T-helper 1 cell treated with Interleukin-12 subunit alpha and Interleukin-12 subunit beta and Interleukin-4 antibody, amounts not matched to agents 30 μg/mL and 1 μg/mL, for 36 hours (primary cell): Measurements from ENCODE around the gene CDKL1.
"Not testable (repeated sequence)": the region's sequence is repeated elsewhere in the genome, so short reads cannot be mapped to it uniquely, and the experiment has no call there.

ENCODE experiments used
- H3K27ac Mint-ChIP-seq: one replicate; pipeline ENCODE4 v1.8.0; 2021; ENCODE audit warnings: mild to moderate bottlenecking, mixed read lengths
- H3K27me3 Mint-ChIP-seq: one replicate; pipeline ENCODE4 v1.8.0; 2021; ENCODE audit warnings: low read depth, mixed read lengths
- H3K36me3 Mint-ChIP-seq: one replicate; pipeline ENCODE4 v1.8.0; 2021; ENCODE audit warnings: low read depth, mixed read lengths
- H3K4me1 Mint-ChIP-seq: one replicate; pipeline ENCODE4 v1.8.0; 2021; ENCODE audit warnings: low read depth, mixed read lengths
- H3K4me3 Mint-ChIP-seq: one replicate; pipeline ENCODE4 v1.8.0; 2021; ENCODE audit warnings: mild to moderate bottlenecking, moderate library complexity, mixed read lengths
- H3K9me3 Mint-ChIP-seq: one replicate; pipeline ENCODE4 v1.8.0; 2021; ENCODE audit warnings: mixed read lengths

CDKL1 gene

GRCh38 chr14:50357753-50358395, 38.8 kb downstream of the CDKL1 start:
- Mint-ChIP-seq H3K4me1 (peaks cover 5% of the 10 kb centered on the region), H3K4me3 (no peak overlapping the region), H3K9me3 (peaks cover 6% of the 10 kb centered on the region), H3K27ac (no peak overlapping the region), H3K36me3 (peaks cover 17% of the 10 kb centered on the region), H3K27me3 (no peaks in the 10 kb centered on the region)

GRCh38 chr14:50357124-50357523, 39.6 kb downstream of the CDKL1 start:
- Mint-ChIP-seq H3K4me1 (no peaks in the 10 kb centered on the region), H3K36me3 (peaks cover 13% of the 10 kb centered on the region), H3K27ac (no peak overlapping the region), H3K27me3 (no peaks in the 10 kb centered on the region), H3K4me3 (no peak overlapping the region), H3K9me3 (no peaks in the 10 kb centered on the region)

GRCh38 chr14:50356283-50356682, 40.4 kb downstream of the CDKL1 start:
- not testable (repeated sequence) for H3K27me3 Mint-ChIP-seq
- H3K36me3 Mint-ChIP-seq: peaks cover 13% of the 10 kb centered on the region

DNA sequence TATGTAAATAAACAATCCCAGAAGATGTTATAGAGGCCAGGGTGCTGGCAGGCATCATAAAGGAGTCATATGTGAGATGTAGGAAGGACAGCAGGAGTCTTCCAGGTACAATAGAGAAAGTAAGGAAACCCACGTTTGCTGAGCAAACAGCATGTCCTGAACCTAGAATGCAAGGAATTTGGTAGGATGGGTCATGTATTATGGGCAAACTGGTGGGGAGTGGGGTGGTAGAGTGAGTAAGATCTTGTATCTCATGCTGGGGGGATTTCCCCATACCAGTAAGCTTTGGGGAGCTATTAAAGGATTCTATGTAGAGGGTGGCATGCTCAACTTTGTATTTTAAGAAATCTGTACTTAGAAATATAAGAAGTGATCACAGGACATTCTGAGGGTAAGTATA, 41.0 kb downstream of the CDKL1 start:
- Mint-ChIP-seq H3K4me1 (no peaks in the 10 kb centered on the region), H3K27me3 (no peaks in the 10 kb centered on the region), H3K4me3 (no peak overlapping the region), H3K27ac (no peak overlapping the region), H3K36me3 (peaks cover 13% of the 10 kb centered on the region), H3K9me3 (no peaks in the 10 kb centered on the region)

More at GRCh38 chr14:50356283-50356682, 40.4 kb downstream of the CDKL1 start:
- H3K4me3 Mint-ChIP-seq, H3K4me1 Mint-ChIP-seq, H3K27ac Mint-ChIP-seq, H3K9me3 Mint-ChIP-seq: not testable (repeated sequence)

- H3K4me1 Mint-ChIP-seq: no peaks in the 10 kb centered on the region
- no peak overlapping the region for H3K27ac Mint-ChIP-seq
- peaks cover 13% of the 10 kb centered on the region for H3K36me3 Mint-ChIP-seq
- H3K9me3 Mint-ChIP-seq: no peaks in the 10 kb centered on the region
- H3K4me3 Mint-ChIP-seq: no peak overlapping the region
- no peaks in the 10 kb centered on the region for H3K27me3 Mint-ChIP-seq
Measured at GRCh38 chr14:50354527-50354926, 42.2 kb downstream of the CDKL1 start.

DNA sequence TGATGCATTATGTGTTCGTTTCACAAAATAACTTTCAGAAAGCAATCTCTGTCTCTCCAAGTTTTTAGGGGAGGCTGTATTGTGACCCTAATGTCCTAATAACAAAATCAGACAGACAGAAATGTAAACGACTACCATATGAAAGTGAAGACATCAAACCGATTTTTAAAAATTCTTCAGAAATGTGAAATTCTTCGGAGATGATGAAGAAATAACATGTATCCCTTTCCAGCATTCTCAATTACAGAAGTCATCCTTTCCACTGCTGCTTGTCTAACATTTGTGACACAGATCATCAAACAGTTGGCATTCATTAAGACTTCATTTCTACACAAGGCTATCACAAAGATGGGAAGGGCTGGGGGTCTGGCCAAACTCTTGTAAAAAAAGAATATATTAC, 43.6 kb downstream of the CDKL1 start:
- peaks cover 10% of the 10 kb centered on the region for H3K36me3 Mint-ChIP-seq
- H3K9me3 Mint-ChIP-seq: no peaks in the 10 kb centered on the region
- H3K27me3 Mint-ChIP-seq: peaks cover 4% of the 10 kb centered on the region
- H3K4me3 Mint-ChIP-seq: no peak overlapping the region
- no peak overlapping the region for H3K27ac Mint-ChIP-seq
- H3K4me1 Mint-ChIP-seq: peaks cover 3% of the 10 kb centered on the region

GRCh38 chr14:50352584-50352983, 44.1 kb downstream of the CDKL1 start:
- no peaks in the 10 kb centered on the region for H3K9me3 Mint-ChIP-seq
- no peak overlapping the region for H3K27ac Mint-ChIP-seq
- H3K27me3 Mint-ChIP-seq: peaks cover 8% of the 10 kb centered on the region
- H3K4me1 Mint-ChIP-seq: peaks cover 3% of the 10 kb centered on the region
- no peak overlapping the region for H3K4me3 Mint-ChIP-seq
- H3K36me3 Mint-ChIP-seq: peaks cover 9% of the 10 kb centered on the region

GRCh38 chr14:50350975-50351374, 45.7 kb downstream of the CDKL1 start:
- Mint-ChIP-seq H3K4me3 (no peak overlapping the region), H3K36me3 (peaks cover 4% of the 10 kb centered on the region), H3K27me3 (peaks cover 16% of the 10 kb centered on the region), H3K4me1 (peaks cover 6% of the 10 kb centered on the region), H3K27ac (no peak overlapping the region), H3K9me3 (no peaks in the 10 kb centered on the region)

DNA sequence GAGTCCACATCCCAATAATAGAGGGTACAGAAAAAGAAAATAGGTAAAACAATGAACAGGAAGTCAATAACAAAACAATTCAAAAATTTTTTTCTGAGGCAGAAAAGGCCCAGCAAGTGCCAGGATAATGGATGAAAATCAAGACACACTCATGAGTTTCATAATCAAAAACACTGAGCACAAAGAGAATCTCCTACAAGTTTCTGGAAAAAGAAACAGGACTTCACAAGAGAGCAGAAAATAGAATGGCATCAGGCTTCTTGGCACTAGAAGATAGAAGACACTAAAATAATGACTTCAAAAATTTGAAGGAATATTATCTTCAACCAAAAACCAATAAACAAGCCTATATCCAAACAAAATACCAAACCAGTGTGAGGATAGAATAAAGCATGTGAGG, 47.7 kb downstream of the CDKL1 start:
- H3K4me1 Mint-ChIP-seq: peaks cover 13% of the 10 kb centered on the region
- no peaks in the 10 kb centered on the region for H3K9me3 Mint-ChIP-seq
- peaks cover 1% of the 10 kb centered on the region for H3K36me3 Mint-ChIP-seq

DNA sequence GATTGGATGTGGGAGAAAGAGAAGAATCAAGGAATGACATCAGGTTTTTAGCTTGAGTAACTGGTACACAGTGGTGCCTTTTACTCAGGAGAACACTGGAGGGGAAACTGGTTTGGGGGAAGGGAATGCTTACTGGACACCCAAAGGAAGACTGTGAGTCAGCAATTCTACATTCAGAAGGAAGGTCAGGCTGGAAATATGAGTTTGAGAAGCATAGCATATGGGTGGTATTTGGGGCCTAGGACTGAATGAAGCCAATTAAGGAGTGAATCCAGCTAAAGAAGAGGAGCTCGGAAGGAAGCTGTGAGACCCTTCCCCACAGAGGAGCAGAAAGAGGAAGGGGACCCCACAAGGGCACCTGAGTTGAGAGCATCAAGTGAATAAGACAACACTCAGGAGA, 49.2 kb downstream of the CDKL1 start:
- H3K4me1 Mint-ChIP-seq: peaks cover 24% of the 10 kb centered on the region
- no peaks in the 10 kb centered on the region for H3K9me3 Mint-ChIP-seq
- H3K36me3 Mint-ChIP-seq: peaks cover 1% of the 10 kb centered on the region
- peaks cover 34% of the 10 kb centered on the region for H3K27me3 Mint-ChIP-seq
- no peak overlapping the region for H3K27ac Mint-ChIP-seq
- H3K4me3 Mint-ChIP-seq: no peak overlapping the region

More for the DNA sequence above, 47.7 kb downstream of the CDKL1 start:
- H3K27me3 Mint-ChIP-seq: peaks cover 28% of the 10 kb centered on the region
- H3K4me3 Mint-ChIP-seq: no peak overlapping the region
- no peak overlapping the region for H3K27ac Mint-ChIP-seq

DNA sequence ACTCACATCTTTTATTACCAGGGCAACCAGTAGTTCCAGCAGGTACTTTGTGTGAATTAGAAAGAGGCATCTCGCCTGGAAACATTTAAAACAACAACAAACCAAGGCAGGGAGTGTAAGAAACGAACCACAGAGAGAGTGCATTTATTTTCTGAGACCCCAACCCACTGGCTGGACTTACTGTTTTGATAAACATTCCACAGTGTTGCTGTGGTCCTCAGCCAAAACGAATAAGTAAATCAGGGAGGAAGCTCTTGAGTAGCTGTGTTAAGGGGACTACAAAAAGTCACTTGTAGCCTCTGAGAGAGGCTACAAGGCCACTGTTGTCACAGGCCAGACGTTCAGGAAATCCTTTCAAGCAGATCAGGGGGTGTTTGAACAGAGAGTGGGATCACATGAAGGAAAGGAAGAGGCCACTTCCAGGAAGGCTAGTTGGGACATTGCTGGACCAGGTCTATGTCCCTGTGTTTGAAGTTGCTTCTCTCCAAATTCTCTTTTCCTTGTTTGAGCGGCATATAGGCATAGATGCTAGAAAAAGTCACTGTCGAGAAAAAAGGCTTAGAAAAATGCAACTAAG, 50.7 kb downstream of the CDKL1 start:
- peaks cover 26% of the 10 kb centered on the region for H3K4me1 Mint-ChIP-seq
- H3K36me3 Mint-ChIP-seq: peaks cover 1% of the 10 kb centered on the region
- no peak overlapping the region for H3K27ac Mint-ChIP-seq
- no peaks in the 10 kb centered on the region for H3K9me3 Mint-ChIP-seq
- peaks cover 34% of the 10 kb centered on the region for H3K27me3 Mint-ChIP-seq
- no peak overlapping the region for H3K4me3 Mint-ChIP-seq

DNA sequence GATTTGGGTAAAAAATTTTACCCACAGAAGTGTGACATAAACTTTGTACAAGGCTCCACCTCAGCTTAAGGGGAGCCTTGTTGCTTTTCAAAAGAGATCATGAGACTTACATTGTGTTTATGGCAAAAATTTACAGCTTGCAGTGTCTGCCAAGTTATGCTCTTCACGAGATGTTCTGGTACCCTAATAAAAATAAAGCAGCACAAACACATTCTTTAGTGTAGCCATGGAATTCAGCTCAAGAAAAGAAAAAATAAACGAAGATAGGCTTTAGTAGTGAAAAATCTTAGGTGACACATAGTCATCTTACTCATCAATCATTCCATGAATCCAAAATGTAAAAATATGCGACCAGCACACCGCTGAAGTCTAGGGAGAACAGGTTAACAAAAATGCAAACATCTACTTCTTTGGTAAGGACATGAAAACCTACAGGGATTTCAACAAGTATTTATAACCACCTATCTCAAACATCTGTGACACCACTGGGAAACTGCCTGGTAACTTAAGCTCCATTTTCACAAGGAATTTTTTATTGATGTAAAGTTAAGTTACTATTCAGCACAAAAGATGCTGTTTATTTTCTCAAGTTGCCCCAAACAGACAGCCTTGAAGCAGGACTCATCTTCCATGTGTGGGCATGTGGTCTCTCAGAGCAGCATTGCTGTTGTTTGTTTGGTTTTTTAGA, 51.7 kb downstream of the CDKL1 start:
- no peak overlapping the region for H3K27ac Mint-ChIP-seq
- H3K4me1 Mint-ChIP-seq: peaks cover 26% of the 10 kb centered on the region

DNA sequence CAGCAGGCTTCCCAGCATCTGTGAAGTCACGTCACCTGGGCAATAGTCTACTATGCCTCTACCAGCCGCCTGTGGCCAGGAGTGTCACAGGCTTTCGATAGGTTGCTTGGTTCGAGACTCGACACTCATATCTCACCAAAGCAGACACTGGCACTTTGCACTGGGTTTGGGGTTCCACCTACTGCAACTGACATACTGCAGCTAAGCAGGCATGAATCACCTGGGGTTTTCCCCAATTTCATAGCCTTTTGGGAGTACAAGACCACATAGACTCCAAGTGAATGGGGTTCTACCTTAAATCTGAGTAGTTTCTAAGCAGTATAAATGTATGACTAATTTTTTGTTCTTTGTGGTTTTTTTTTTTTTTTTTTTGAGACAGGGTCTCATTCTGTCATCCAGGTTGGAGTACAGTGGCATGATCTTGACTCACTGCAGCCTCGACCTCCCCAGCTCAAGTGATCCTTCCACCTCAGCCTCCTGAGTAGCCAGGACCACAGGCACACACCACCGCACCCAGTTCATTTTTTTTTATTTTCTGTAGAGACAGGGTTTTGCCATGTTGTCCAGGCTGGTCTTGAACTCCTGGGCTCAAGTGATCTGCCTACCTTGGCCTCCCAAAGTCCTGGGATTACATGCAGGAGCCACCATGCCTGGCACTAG, 52.4 kb downstream of the CDKL1 start:
- H3K4me1 Mint-ChIP-seq: peaks cover 26% of the 10 kb centered on the region
- H3K9me3 Mint-ChIP-seq: no peaks in the 10 kb centered on the region
- no peak overlapping the region for H3K4me3 Mint-ChIP-seq
- peaks cover 34% of the 10 kb centered on the region for H3K27me3 Mint-ChIP-seq
- H3K27ac Mint-ChIP-seq: peak overlapping the region; percentile 50
- peaks cover 1% of the 10 kb centered on the region for H3K36me3 Mint-ChIP-seq

More for the DNA sequence above, 51.7 kb downstream of the CDKL1 start:
- H3K36me3 Mint-ChIP-seq: peaks cover 1% of the 10 kb centered on the region
- H3K4me3 Mint-ChIP-seq: no peak overlapping the region
- H3K27me3 Mint-ChIP-seq: peaks cover 34% of the 10 kb centered on the region
- H3K9me3 Mint-ChIP-seq: no peaks in the 10 kb centered on the region

- Mint-ChIP-seq H3K9me3 (no peaks in the 10 kb centered on the region), H3K27me3 (peaks cover 31% of the 10 kb centered on the region), H3K27ac (no peak overlapping the region), H3K36me3 (peaks cover 1% of the 10 kb centered on the region), H3K4me3 (no peak overlapping the region), H3K4me1 (peaks cover 24% of the 10 kb centered on the region)
Measured at GRCh38 chr14:50343434-50343833, 53.2 kb downstream of the CDKL1 start.
